Left ventricle myocardium superior (tissue), 1 donor: ENCODE data around the gene GPR135. TPM values are rescaled to one million over a fixed set of nuclear protein-coding genes. Genes with fewer than 3 reads are reported as not detected.
A peak's percentile ranks its signal among the peaks of the same experiment; 100 is the strongest.

Experiments used
- ATAC-seq: fragments of 200-7000 bp; cut with Tn5 transposase; one replicate; pipeline ENCODE4 v1.9.1; 2020; ENCODE audit warnings: mild to moderate bottlenecking, moderate library complexity
- DNase-seq: peaks from one replicate; pipeline ENCODE4 v3.0.0-alpha.2; 2020
- intact Hi-C: fragments of 100-400 bp; cut with micrococcal nuclease; formaldehyde crosslinking; loops from one replicate; pipeline ENCODE4 v1.11.0; 2022
- total RNA-seq: library from RNA; stranded (reverse); fragmentation: NEBNext Ultra II Directional; extraction: Animal tissue kit (Norgen Biotek cat#: 25700); gene quantifications from one replicate; pipeline ENCODE4 v1.2.1, GENCODE V29; 2021
- donor health status: DM: no; HTN: yes; CAD: no; lungs with severe emphysema.

The GPR135 gene
- total RNA-seq, 1 donor from 2014 or later: 2.0 TPM

DNA sequence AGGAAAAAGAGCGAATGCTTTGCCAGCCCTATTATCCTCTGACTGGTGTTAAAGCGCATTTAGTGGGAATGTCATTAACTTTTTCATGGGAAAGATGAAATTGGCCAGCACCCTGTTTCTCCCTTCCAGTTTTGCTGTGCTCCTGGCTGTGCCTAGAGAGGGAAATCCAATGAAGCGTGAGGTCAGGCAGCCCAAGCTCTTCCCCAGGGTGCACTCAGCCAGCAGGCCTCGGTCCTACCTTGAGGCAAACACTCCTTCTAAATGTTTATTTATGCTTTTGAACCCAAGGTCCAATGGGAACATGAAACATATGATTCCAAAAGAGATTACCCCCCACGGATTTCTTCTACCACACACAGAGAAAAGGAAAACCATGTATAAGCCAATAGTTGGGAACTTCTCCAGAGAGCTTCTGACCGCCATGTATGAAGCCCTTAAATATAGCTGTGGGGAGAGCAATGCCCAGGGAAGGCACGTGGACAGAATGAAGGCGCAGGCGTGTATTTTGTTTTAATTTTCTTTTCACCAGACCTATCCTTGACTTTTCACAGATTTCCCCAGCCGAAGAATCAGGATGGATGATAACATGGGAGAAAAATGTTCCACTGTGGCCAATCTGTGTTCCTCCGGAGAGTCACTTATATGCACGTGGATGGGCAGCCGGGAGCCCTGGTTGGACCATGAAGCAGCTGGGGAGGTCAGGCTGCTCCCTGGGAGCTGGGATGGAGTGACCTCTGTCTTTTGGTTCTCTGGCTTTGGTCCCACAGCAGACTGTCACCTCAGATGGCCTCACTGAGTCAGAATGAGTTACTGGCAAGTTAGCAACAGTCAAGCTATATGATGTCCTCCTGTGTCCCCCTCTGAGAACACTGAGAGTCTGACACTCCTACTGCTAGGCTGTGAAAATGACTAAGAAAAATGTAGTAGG lies 37.3 kb downstream of the GPR135 start:
- ATAC-seq (peak; percentile 82), DNase-seq (peak; percentile 79)
- intact Hi-C loops: loop anchor here (5.0 to 10.0 kb wide), 3 partner anchors 53 to 301 kb away; no protein-coding TSS in a partner anchor

DNA sequence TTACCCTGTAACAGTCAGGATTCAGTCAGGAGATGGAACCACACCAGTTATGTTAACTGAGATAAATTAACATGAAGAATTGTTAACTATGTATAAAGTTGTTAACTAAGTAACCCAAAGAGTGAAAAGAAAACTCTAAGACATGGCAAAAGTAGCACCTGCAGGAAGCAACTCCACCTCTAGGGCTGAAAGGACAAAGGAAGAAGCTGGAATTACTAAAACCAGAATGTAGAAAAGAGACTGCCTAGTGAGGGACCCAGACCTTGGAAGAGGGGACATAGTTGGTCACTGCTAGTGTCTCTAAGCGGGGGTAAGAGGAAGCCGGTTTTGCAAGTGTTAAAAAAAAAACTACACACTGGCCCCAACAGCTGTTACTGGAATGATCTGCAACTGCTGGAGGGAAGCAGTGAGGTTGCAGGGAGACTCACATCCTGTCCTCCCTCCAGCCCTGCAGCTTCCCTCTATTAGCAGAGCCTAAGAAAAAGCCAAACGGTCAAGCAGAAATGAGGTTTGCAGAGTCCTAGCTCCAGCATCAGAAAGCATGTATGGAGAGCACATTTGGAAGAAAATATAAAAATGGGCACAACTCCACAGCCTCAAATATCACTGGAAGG lies 39.8 kb downstream of the GPR135 start:
- peak; percentile 57 for ATAC-seq
- intact Hi-C loops: loop anchor here (5.0 to 10.0 kb wide), 3 partner anchors 51 to 298 kb away; no protein-coding TSS in a partner anchor
- no peak for DNase-seq

DNA sequence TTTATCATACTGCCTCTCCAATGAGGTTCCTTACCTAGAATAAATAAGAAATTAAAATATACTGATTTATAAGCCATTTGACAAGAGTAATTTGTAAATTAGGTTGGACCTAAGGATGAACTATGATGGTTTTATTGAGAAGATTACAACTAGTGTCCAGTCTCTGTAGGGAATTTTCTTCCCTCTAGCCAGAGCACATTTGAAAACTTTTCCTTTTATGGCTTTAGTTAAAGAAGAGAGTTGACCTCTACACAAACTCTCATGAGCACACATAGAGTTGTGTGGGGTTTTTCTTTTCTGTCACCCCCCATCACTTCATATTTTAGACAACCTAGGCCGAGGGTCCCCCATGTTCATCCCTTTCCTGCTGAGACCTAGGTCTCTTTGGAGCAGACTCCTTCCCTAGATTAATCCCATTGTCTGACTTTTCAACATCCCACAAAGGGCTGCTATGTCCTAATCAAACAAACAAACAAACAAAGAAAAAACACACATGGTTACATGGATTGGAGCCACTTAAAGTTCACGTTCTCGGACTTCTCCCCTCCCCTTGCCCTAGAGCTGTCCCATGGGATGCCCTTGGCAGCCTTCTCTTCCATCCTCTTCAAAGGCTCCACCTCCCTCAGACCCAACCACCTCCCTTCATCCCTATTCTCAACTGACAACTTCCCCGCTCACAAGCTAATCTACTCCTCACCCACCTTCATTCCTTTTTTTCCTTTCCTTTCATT lies 40.7 kb downstream of the GPR135 start:
- ATAC-seq: peak; percentile 69
- intact Hi-C loops: loop anchor here (5.0 to 10.0 kb wide), 3 partner anchors 50 to 297 kb away; no protein-coding TSS in a partner anchor
- DNase-seq: peak; percentile 79

DNA sequence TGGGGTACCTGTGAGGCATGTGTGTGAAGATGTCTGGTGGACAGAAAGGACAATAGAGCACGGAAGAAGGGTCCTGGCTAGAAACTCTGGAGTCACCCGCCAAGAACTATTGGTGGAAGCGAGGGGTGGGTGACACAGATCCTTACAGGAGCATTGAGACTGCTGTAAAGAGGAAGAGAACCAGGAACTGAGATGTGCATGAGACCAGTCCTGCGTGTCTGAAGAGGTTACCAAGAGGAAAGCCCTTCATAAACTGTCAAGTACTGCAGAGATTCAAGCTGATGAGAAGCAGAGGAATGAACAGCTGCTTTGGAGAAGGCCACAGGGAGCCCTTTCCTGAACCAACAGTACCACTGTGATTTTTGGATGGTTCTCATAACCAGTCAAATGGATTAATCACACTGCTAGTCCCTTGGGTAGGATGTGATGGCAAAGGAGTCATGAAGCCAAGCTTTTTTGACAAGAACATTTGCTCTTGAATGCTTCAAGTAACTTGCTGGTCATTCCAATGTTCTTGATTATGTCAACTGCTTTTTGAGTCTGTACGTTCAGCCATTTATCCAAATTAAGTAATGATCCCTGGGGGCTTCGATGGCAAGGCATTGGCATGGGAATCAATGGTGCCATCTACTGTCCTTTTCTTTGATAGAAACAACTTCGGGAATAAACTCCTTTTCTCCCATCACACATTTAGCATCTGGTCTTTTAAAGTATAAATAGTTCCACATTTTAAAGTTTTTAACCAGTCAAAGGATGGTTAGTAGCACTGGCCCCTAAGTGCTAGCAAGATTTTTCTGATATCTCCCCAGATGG lies 42.9 kb downstream of the GPR135 start:
- DNase-seq (no peak), ATAC-seq (no peak)
- intact Hi-C loops: loop anchor here (10.0 kb wide), 2 partner anchors 47 to 87 kb away; no protein-coding TSS in a partner anchor

DNA sequence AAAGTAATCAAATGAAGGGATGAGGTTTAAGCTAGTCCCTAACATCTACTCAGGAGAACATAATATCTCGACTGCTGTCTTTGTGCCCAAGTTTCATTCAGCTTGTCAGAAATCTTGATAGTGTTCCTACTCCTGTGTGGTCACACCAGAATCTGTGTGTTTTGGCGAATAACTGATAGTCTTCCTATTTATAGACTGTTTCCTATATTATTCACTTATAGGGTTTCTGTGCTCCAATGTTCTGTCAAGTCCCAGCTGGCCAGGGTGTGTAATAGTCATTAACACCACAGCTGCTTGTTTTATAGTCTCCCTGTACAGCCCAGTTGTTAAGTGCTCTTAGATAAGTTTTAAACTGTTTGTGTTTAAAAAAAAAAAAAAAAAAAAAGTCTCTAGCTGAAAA lies 45.9 kb downstream of the GPR135 start:
- ATAC-seq: peak; percentile 57
- intact Hi-C loops: no loop called here
- DNase-seq: no peak

DNA sequence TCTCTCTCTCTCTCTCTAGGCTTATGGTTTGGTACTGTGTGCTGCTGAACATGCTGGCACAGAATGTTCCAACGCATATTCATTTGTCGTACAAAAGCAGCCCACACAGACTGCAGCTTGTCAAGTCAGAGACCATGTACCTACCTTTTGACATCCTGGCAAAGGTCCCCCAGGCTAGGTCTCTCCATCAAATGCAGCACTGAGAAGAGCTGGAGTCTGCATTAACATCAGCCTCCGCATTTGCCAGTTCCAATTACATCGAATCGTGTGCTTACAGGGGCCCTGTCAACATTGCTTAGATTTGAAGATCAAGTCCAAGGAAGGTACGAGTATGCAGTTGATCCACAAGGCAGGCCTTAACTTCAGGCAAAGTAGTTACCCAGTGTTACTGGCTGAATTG lies 47.9 kb downstream of the GPR135 start:
- DNase-seq: no peak
- intact Hi-C loops: no loop called here
- ATAC-seq: no peak

DNA sequence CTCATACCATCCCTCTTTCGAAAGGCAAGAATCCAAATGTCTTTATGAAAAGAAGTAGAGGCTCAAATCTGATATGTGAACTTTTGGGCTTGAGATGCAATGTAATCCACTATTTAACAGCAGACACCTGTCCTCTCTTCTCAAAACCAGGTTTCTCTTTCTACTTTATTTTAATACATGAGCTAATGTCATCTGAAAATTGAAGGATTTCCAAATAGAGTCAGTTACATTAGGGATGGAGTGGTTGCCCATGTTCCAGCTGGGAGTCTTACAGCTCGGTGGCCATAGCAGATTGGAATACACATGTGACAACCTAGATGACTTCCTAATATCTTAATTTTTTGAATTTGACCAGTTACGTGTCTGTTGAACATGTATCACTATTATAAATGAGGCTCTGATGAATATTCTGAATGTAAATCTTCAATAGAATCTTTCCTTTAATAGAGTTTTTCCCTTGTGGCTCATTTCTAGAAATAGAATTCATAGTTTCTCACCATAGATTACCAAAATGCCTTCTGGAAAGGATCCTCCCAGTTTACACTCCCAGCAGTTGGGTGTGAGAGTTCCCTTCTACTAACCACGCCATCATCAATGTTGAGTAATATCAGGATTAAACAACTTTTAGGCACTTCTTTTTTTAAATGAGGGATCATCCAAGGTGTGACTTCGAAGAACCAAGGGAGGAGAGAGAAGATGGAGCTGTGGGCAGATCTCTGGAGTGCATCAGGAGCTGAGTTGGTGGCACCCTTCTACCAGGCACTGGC lies 49.2 kb downstream of the GPR135 start:
- intact Hi-C loops: no loop called here
- no peak for ATAC-seq
- DNase-seq: no peak

Other genes with a start within 250 kb of the GPR135 start
- gene L3HYPDH, start 19.0 kb upstream of the GPR135 start, total RNA-seq: 11.3 TPM
- gene JKAMP, start 19.1 kb upstream of the GPR135 start, total RNA-seq: 27.8 TPM
- not detected for gene CCDC175, start 111.4 kb upstream of the GPR135 start, total RNA-seq